Measurements from ENCODE around the gene DNALI1.
"Not testable (repeated sequence)": the region's sequence is repeated elsewhere in the genome, so short reads cannot be mapped to it uniquely, and the experiment has no call there.

The DNALI1 gene

DNA sequence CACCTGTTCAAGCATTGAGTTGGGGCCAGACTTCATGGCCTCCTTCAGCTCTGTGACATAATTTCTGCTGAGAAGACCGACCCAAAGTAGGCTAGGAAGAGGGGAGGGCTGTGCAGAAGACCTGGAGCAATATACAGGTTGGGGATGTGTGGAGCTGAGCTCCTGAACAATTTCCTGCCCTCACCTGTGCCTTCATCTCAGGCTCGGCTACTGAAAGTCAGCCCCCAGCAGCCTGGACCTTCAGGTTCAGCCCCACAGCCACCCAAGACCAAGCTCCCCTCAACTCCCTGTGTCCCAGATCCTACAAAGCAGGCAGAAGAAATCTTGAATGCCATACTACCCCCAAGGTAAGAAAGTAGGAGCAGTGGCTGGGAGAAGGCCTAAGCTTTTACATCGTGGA, 662 bp downstream of the DNALI1 start:
- DNase-seq, result no peak

DNA sequence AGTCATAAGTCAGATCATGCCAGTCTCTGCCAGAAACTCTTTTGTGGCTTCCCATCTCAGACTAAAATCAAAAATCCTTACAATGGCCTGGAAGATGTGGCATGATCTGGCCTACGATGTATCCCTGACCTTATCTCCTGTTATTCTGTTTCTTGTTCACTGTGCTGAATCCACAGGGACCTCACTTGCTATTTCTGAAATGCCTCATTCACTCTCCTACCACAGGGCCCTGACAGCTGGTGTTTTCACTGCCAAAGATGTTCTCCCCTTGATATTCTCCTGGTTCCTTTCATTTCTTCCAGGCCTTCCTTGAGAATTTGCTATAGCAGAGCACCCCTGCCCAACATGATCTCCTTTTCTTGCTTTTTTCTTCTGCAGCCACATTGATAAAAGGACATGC, 1.7 kb downstream of the DNALI1 start:
- no peak for DNase-seq

- DNase-seq, result no peak
These were observed 2.3 kb downstream of the DNALI1 start for GRCh38 chr1:37559080-37559479.

GRCh38 chr1:37559957-37560379, 3.2 kb downstream of the DNALI1 start:
- not testable (repeated sequence) for DNase-seq

DNA sequence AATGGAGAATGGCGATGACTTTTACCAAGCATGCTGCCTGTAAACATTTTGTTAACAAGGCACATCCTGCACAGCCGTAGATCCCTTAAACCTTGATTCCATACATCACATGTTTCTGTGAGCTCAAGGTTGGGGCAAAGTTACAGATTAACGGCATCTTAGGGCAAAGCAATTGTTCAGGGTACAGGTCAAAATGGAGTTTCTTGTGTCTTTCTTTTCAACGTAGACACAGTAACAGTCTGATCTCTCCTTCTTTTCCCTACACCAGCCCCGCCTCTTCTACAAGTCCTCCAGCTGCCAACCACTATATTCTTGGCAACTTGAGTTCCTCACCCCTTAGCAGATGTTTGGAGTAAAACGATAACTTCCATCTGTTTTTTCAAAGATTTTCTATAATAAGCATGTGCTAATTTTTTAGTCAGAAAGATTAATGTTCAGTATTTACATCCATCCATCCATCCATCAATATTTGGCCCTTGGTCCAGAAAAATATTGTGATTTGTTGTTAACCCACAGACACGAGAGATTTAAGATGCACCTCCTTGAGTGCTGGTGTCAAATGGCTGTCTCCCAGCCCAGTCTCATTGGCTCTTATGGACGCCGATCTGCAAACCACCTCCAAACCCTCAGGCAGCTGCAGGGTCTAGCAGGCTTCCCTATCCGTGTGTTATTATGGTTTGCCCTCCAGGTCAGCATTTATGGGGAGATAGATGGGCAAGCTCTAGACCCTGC, 3.8 kb downstream of the DNALI1 start:
- DNase-seq, result no peak

DNA sequence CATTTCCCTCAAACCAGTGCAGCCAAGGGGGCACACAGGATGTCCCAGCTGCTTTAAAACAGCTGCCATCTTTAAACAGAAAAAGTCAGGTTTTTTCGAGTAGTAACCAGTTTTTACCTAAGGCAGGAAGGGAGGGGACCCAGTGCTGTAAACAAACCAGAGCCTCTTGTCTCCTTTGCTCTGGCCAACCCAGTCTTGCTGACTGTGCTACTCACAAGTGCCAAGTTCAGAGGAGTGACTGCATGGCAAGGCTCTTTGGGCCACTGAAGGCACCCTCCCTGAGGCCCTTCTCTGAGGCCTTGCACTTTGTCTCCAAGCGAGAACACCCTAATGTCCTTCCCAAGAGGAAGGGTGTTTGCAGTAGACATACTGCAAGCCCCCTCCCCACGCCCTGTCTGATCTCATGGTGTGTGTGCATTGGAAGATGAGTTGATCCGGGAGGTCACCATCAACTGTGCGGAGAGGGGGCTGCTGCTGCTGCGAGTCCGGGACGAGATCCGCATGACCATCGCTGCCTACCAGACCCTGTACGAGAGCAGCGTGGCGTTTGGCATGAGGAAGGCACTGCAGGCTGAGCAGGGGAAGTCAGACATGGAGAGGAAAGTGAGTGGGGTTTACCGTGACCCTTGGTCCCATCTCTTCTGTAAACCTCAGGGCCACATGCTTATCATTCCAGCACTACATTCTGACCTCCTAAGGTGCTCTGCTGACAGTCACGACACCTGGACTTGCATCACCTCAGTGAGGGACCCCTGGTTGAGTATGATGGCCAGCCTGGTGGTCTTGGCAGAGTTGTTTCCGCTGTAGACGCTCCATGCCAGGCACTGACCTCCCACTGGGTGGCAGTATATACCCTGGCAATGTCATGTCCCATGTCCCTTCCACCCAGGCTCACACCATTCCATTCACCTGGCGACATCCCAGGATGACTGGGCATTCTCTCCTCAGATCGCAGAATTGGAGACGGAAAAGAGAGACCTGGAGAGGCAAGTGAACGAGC, 4.7 kb downstream of the DNALI1 start:
- no peak for DNase-seq

GRCh38 chr1:37562984-37563383, 6.2 kb downstream of the DNALI1 start:
- DNase-seq, result no peak

- DNase-seq, result no peak
These were observed 8.2 kb downstream of the DNALI1 start for GRCh38 chr1:37564892-37565291.

GRCh38 chr1:37567023-37567422, 10.3 kb downstream of the DNALI1 start:
- DNase-seq, result no peak

GRCh38 chr1:37570528-37571334, 14.0 kb downstream of the DNALI1 start:
- DNase-seq, result no peak

DNA sequence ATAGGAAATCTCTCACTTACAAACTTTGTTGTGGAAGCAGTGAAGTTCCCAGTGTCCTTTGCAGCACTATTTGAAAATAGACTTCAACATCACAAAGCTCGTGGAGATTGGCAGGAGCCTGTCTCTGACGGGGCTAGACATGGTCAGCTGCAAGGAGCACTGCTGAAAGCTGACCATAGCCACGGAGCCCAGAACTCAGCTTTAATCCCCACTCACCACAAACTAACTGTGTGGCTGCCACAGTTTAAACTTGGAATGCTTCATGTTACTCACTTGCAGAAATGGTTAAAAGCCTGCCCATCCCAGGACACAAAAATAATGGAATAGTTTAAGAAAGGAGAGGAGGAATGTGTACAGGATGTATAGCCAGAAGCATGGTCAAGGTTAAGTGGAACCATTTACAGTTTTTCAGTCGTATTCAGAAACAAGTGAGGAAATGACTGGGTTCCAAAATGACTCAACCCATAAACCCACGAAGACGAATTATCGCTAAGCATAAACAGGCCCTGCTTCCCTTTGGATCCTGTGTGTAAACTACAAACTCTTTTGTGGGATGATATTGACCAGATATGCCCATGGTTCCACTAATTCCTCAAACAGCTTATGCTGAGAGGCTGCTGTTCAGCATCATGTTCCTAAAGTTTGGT, 18.2 kb downstream of the DNALI1 start:
- no peak for DNase-seq

- no peak for DNase-seq
These were observed 19.0 kb downstream of the DNALI1 start for GRCh38 chr1:37575692-37576091.

- not testable (repeated sequence) for DNase-seq
These were observed 27.8 kb downstream of the DNALI1 start for GRCh38 chr1:37584544-37584943.

- no peak for DNase-seq
These were observed 32.2 kb downstream of the DNALI1 start for GRCh38 chr1:37588939-37589338.

DNA sequence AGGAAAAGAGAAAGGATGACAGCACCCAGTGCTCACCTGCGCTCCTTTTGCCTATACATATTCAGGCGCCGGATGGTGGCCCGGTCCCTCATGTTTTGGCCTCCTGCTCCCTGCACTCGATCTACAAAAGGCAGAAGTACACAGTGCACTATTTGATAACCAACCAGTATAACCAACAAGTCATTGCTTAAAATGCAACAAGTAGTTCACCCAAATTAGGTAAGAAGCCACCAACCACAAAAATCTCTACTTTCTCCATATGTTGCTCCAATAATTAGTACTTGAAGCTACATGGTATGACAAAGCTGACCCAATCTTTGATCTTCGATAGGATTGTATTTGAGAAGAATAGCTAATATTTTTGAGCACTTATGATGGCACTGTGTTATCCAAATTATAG, 37.0 kb downstream of the DNALI1 start:
- no peak for DNase-seq

DNA sequence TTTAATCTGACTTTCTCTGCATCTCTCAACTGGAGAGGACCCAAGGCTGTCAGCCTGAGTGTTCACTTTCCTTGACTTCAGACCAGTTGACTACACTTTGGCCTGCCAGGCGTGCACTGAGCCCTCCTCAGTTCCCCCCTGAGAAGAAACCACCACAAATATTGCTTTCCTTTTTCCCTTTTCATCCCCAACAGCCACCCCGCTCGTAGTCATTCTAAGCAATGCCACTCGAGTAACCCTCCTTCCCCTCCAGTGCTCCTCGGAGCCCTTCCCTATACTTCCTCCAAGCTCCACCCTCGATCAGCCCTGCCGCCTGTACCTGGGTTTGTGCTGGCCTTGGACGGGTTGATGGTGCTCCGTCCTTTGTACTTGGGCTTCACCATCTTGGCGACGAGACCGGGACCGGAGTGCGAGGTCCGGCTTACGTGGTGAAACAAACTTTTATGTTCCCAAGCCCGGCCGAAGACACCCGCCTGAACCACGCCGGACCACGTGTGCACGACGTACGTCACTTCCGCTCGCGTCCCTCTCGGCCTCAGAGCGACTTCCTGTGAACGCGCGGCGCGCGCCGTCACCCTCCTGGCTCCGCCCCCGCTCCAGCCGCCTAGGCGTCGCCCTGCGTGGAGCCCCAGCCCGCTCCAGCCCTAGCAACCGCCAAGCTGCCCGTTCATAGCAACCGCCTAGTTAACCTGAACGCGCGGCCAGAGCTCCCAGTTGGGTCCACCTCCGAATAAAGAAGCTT, 38.9 kb downstream of the DNALI1 start, which contains the start of gene GNL2:
Gene GNL2, minus strand, starts transcription at position 498 of the 742 bp plus-strand sequence. Its CDS starts 115 bp downstream, at position 383.
- DNase-seq, result peak; percentile 90 to 93

DNA sequence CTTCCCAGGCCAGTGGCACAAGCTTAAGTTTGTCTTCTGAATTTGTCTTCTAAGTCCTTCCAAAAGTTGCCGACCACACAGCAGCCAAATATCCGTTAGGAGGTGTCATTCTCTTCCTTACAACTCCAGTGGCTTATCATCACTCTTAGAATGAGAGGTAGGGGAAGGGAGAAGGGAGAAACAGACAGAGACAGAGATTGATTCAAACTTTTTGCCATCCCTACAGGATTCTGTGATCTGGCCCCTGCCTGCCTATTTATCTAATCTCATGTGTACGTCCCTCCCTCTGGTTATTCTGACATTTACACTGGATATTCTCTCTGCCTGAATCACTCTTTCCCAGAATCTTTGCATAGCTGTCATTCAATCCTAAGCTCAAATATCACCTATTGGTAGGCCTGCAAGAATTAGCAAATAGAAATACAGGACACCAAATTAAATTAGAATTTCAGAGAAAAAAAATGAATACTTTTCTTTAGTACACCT, 39.5 kb downstream of the DNALI1 start:
- no peak for DNase-seq

GRCh38 chr1:37599940-37600339, 43.2 kb downstream of the DNALI1 start:
- no peak for DNase-seq

- no peak for DNase-seq
These were observed 44.7 kb downstream of the DNALI1 start for GRCh38 chr1:37601441-37601840.

DNA sequence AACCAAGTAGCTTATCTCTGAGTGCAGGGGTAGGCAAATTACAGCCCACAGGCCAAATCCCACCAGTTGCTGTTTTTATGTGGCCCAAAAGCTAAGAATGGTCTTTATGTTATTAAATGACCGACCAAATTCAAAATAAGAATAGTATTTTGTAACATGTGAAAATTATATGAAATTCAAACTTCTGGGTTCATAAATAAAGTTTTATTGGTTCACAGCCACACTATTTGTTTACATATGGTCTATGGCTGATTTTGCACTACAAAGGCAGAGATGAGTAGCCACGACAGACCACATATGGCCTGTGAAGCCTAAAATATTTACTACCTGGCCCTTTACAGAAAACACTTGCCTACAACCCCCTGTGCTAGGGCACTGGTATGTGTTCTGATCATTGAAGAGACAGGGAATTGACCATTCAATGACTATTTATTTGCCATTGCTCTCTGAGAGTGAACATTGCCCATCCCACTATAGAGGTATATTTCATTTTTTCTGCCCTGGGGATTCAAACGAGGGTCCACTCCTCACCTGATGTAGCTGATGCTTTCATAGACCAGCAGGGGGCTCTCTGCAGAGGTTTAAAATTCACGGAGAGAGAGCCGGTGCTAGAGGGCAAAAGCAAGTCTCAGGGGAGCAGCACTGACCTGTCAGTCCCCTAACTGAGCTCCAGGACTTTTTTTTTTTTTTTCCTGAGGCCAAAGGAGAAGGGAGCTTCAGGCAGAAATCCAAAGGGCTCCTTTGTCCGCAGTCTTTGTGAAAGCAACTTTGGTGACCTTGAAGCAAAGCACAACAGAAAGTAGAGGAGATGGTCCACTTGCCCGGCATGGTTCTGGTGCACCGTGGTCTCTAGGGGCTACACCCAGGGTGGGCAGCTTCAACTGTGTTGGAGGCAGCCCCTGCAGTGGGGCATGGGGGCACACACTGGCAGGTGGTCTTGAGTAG, 46.3 kb downstream of the DNALI1 start:
- no peak for DNase-seq

Measured in bone marrow (tissue), 2 donors.